Neutrophil (primary cell): ENCODE results near the gene FAM124A.

Experiments used
- H3K27ac ChIP-seq: fragments of 200-600 bp; sonication (generic); 2 replicates; pipeline ENCODE4 v1.5.1; 2016; ENCODE audit warnings: mild to moderate bottlenecking, moderate library complexity
- H3K27me3 ChIP-seq: fragments of 200-600 bp; sonication (generic); 2 replicates; pipeline ENCODE4 v1.6.0; 2016; ENCODE audit warnings: mild to moderate bottlenecking
- H3K36me3 ChIP-seq: fragments of 200-600 bp; sonication (generic); 2 replicates; pipeline ENCODE4 v1.5.1; 2017
- H3K4me1 ChIP-seq, 2 experiments: fragments of 200-600 bp in 1 of 2; sonication (generic) in 1 of 2; 1 replicate in 1 of 2; 2 replicates in 1 of 2; pipeline versions ENCODE4 v1.5.1 to v1.6.1; 2013 to 2016; ENCODE audit warnings: low read depth in 1 of 2, low read length in 1 of 2, mild to moderate bottlenecking in 1 of 2, moderate library complexity in 1 of 2; ENCODE audit not compliant: control insufficient read depth in 1 of 2, insufficient read depth in 1 of 2
- H3K4me3 ChIP-seq, 2 experiments: fragments of 200-600 bp in 1 of 2; sonication (generic) in 1 of 2; 1 replicate in 1 of 2; 2 replicates in 1 of 2; pipeline ENCODE4 v1.5.1; 2013 to 2016; ENCODE audit warnings: low read depth in 1 of 2, low read length in 1 of 2, mild to moderate bottlenecking in 1 of 2, moderate library complexity in 1 of 2
- H3K9me3 ChIP-seq: fragments of 200-600 bp; sonication (generic); 2 replicates; pipeline ENCODE4 v1.5.1; 2016
- CTCF ChIP-seq: fragments of 200-600 bp; sonication (generic); IDR thresholded peaks from 2 replicates; pipeline ENCODE4 v1.5.1; 2016; ENCODE audit warnings: antibody characterized with exemption

The FAM124A gene

DNA sequence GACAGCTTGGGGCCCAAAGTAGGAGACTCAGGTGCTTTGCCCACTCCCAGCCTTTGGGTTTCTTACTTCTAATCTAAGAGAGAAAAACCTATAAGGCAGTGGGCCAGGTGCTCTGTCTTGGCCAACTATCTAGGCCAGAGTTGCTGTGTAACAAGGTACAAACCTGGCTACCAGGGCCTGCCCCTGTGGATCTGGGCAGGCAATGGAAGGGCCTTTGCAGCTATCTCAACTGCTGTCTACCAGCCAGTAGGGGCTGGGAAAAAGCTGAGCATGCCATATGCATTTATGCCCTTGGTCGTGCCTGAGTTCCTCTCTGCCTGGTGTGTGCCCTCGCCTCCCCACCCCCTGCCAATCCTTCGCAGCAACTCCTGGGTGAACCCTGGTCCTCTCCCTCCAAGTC is 100.6 kb downstream of the FAM124A start:
- no peaks in the 10 kb centered on the region for H3K4me1 ChIP-seq
- no peak for TF ChIP-seq CTCF
- no peaks in the 10 kb centered on the region for H3K36me3 ChIP-seq
- H3K27ac ChIP-seq, result no peak overlapping the region
- no peak overlapping the region for H3K4me3 ChIP-seq
- no peaks in the 10 kb centered on the region for H3K27me3 ChIP-seq
- no peaks in the 10 kb centered on the region for H3K9me3 ChIP-seq

GRCh38 chr13:51323824-51324511 is 101.8 kb downstream of the FAM124A start:
- no peaks in the 10 kb centered on the region for H3K4me1 ChIP-seq
- no peak overlapping the region for H3K4me3 ChIP-seq
- H3K36me3 ChIP-seq, result no peaks in the 10 kb centered on the region
- H3K27ac ChIP-seq, result no peak overlapping the region
- no peaks in the 10 kb centered on the region for H3K27me3 ChIP-seq
- no peaks in the 10 kb centered on the region for H3K9me3 ChIP-seq
- no peak for TF ChIP-seq CTCF

GRCh38 chr13:51324714-51325420 is 102.7 kb downstream of the FAM124A start:
- TF ChIP-seq CTCF, result no peak
- no peak overlapping the region for H3K27ac ChIP-seq
- H3K9me3 ChIP-seq, result no peaks in the 10 kb centered on the region
- no peaks in the 10 kb centered on the region for H3K27me3 ChIP-seq
- H3K4me1 ChIP-seq, result no peaks in the 10 kb centered on the region
- H3K36me3 ChIP-seq, result no peaks in the 10 kb centered on the region
- H3K4me3 ChIP-seq, result no peak overlapping the region

- Histone ChIP-seq H3K36me3 (no peaks in the 10 kb centered on the region), H3K27ac (no peak overlapping the region), H3K9me3 (no peaks in the 10 kb centered on the region), H3K27me3 (no peaks in the 10 kb centered on the region), H3K4me3 (no peak overlapping the region), H3K4me1 (no peaks in the 10 kb centered on the region)
- no peak for TF ChIP-seq CTCF
Measured at GRCh38 chr13:51325837-51326236, 103.6 kb downstream of the FAM124A start.

- no peak overlapping the region for H3K27ac ChIP-seq
- H3K4me3 ChIP-seq, result no peak overlapping the region
- no peaks in the 10 kb centered on the region for H3K27me3 ChIP-seq
- no peaks in the 10 kb centered on the region for H3K36me3 ChIP-seq
- no peaks in the 10 kb centered on the region for H3K9me3 ChIP-seq
- no peak for TF ChIP-seq CTCF
- H3K4me1 ChIP-seq, result no peaks in the 10 kb centered on the region
Measured at GRCh38 chr13:51326777-51327176, 104.6 kb downstream of the FAM124A start.
